HG03378 (cell line): Measurements from ENCODE around the gene CCDC80.
"Not testable (repeated sequence)": the region's sequence is repeated elsewhere in the genome, so short reads cannot be mapped to it uniquely, and the experiment has no call there.

Source experiments
- ATAC-seq: cut with Tn5 transposase; IDR thresholded peaks from one replicate; pipeline ENCODE4 v1.9.1; 2021; ENCODE audit warnings: mild to moderate bottlenecking, moderate library complexity; ENCODE audit not compliant: unreplicated experiment

CCDC80 gene

GRCh38 chr3:112640930-112641801, at the start of gene CCDC80:
Gene CCDC80, minus strand, starts transcription at chr3:112641143. Its CDS starts 1,238 bp downstream, at chr3:112639905.
- no peak for ATAC-seq

DNA sequence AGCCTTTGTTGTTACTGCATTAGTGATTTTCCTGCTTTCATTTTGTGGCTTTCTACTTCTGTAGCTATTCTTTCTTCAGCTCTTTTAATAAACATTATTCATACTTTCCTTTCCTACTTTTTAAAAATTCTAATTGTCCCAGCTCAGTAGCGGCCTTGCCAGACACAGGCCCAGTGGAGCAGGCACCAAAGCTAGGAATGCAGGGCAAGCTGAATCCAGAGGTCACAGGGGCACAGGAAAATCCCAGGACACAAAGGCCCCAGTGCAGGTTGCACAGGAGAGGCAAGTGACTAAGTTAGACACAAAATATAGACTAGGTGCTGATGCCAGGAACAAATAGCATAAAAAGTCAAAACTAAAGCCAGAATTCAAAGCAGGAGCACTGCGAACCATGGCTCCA, 49.0 kb upstream of the CCDC80 start:
- no peak for ATAC-seq

GRCh38 chr3:112689385-112689784, 48.4 kb upstream of the CCDC80 start:
- no peak for ATAC-seq

DNA sequence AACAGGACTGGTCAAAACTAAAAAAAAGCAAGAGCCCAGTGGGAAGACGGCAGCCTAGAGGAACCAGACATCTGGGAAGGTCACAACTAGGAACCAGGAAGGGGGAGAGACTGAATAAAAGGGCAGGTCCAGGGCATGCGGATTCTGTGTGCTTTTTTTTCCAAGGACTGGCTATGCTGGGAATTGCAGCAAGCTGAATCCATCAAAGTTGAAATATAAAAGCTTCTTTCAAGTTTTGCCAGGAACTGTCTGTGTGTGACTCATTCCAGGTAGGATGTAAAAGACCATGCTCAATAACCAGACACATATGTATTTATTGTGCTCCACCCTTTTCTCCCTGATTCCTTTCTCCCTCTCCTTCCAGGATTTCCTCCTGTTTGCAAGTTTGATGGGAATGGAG, 47.9 kb upstream of the CCDC80 start:
- no peak for ATAC-seq

DNA sequence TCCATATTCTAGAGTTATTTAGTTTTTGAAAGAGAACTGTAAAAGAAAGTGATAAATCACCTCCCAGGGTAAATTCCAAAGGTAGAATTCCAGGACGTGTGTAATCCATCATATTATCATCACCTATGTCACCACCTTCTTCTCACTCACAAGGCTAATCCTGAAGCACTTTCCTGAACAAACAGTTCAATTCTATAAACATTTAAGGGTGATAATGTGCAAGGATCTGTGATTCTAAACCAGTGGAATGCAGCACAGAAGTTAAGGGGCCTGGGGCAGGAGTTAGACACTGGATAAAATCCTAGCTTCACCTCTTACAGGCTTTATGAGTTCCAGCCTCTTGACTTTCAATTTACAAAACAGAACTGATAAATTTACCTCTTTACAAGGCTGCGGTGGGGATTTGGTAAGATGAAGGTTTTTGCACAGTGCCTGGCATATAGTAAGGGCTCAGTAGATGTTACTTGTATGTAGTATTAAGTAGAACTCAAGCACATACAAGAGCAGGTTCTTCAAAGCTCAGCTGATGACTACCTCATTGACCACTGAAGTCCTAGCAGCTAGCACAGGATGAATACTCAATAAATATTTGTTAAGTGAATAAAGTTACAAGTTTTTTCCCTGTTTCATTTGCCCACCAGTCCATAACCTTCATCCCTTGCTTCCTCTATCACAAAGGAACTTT, 47.3 kb upstream of the CCDC80 start:
- ATAC-seq: no peak

GRCh38 chr3:112687616-112688015, 46.7 kb upstream of the CCDC80 start:
- no peak for ATAC-seq

DNA sequence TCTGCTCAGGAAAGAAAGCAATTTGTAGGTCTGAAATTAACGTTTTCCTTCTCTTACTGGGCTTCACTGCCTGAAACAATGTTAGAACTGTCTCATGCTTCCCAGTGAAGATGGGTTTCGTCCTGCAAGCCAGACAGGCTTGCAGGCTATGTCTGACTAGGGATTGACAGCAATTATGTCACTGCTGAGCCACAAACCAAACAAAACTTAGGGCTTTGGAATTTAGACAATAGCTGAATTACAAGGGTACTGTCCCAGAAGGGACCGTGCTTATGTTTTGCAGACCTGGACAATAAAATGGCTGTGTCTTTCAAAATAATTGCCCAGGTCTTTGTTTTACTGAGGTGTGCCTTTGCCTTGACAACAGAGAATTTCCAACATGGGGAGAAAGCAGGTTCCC, 46.3 kb upstream of the CCDC80 start:
- no peak for ATAC-seq

DNA sequence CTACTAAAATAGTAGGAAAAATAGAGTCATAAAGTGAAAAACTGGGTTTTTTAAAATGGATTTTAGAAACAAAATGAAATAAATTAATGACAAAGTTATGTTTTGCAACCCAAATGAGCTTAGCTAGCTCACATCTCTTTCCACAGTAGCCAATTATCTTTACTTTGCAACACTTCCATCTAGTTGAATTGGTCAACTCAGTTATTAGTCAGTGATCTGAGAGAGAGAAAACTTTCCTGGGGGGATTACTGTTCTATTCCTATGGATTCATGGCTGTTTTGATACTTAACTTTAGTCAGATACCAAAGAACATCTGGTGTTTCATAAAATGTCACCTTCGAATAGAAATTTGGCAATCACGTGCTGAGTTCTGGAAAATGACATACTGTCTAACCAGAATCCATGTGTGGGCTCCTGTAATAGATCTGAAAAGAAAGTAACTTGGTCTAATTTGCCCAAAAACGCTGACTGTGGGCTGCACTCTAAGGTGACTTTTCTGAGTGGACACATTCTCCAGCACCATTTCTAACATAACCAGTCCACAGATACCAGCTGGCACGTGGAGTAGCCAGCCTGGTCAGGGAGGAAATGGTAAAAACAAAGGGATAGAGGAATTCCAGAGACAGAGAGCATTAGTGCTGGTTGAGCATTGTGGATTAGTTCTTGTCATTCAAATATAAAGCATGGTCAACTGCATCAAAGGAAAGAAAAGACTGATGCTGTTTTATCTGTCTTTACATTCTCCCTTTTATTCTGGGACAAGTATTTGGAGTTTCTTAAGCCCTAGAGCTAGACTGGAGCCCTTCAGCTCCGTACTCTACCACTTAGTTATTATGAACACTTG, 45.2 kb upstream of the CCDC80 start:
- no peak for ATAC-seq

- ATAC-seq: no peak
These were observed 44.5 kb upstream of the CCDC80 start for GRCh38 chr3:112685420-112685819.

DNA sequence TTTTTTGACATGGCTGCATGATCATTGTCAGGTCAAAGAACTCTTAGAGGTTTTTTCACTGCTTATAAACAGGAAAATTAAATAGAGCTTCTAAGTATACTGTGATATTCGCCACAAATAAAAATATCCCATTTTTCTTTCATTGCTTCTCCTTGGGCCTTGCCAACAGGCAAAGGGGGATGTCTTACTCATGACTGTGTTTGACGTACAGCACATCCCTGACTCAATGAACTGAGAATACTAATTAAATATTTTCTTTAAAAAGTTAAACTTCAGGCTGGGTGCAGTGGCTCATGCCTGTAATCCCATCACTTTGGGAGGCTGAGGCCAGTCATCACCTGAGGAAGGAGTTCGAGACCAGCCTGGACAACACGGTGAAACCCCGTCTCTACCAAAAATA, 41.4 kb upstream of the CCDC80 start:
- no peak for ATAC-seq

DNA sequence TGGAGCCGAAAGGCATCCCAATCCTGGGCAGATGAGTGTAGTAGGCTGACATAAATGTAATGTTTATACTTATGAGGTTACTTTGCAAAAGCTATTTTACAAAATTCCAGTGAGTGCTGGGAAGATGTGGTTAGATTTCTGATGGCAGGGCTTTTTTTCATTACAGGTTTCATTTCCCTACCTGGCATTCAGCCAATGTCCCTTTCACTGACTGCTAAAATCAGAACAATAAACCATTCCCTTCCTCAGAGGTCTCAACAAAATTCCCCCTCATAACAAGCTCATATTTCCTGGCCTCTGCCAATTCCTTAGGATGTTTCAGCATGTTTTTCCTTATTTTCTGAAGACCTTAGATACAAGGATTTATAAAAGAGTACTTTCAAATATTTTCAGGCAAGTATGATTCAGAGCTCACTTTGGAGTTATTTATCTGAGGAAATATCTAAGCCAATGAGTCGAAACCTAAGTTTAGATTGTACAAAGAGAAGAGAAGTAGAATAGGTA, 40.9 kb upstream of the CCDC80 start:
- ATAC-seq: no peak

GRCh38 chr3:112676659-112677234, 35.8 kb upstream of the CCDC80 start:
- peak; percentile 100 for ATAC-seq

GRCh38 chr3:112675943-112676535, 35.1 kb upstream of the CCDC80 start:
- no peak for ATAC-seq

DNA sequence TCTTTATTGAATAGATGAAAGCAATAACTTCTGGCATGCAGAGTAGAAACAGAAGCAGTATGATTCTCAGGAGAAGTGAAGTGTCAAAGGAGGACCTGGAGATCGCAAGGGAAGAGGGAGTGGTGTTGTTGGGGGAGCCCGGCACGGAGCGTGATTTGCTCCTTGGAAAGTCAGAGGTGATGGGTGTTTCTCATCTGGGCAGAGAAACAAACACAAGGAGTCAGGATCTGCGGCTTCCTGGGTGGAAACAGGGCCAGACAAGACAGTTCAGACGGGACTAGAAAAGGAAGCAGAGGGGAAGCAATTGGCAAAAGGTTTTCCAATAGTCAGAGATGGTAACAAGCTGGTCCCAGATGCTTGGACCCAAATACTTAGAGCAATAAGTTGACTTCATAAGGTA, 34.4 kb upstream of the CCDC80 start:
- ATAC-seq: no peak

DNA sequence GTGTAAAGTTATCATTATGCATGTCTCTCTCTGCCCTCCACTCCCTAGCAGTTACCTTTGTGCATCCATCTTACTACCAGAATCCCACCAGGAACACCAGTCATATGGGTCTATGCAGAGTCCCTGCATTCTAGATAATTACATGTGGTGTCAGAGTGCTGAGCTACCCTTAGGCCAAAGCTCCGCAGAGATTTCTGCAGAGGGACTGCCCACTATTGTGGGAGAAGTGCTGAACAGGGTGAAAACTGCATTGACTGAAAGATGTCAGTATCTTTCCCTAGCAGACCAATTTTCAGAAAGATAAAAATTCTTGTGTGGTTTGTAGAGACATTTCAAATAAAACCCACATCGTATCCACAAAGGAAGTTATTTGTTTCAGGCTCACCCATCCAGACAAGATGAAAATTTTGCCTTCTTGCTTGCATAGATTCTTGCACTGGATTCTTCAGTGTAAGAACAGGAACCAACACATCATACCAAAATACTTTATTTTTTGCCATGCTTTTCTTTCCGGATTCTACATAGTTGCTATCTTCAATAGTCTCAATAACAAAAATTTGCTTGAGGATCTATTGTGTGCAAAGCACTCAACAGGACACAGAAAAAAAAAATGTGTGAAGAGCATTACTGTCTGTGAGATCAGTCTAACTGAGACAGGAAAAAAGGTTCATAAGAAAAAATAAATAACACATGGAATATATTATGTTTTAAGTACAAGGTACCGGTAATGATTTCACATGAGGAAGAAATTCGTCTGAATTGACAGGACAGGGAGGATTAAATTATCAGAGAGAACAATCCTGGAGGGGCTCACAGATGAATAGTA, 32.0 kb upstream of the CCDC80 start:
- ATAC-seq: no peak

DNA sequence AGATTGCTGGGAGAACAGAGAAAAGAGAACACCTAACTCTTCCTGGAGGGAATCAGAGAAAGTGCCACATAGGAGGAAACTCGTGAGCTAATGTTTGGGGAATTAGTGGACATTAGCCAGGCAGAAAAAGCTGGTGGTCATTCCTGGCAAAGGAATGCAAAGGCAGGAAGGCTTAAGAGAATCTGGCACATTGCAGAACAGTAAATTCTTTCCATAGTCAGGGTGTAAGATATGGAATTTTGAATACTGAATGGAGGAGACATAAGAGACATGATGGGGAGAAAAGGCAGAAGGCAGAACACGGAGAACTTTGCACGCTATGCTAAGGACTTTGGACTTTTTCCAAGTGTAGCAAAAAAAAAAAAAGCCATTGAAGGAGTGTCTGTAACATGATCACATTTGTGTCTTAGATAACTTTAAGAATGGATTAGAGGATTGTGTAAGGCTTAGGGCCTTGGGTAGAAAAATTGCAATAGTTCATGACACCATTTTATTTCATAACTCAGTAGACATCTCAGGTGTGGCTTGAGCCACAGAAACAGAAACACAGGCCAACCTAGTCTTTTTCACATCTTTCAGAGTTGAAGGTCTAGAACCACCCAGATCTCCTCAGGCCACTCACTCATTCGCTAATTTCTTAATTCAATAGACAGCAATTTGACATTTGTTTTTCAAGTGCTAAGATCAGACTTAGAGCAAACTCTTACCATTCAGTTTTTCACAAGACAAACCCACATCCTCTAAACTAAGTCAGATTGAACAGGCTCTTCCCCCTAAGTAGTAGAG, 31.2 kb upstream of the CCDC80 start:
- no peak for ATAC-seq

GRCh38 chr3:112670824-112671223, 29.9 kb upstream of the CCDC80 start:
- ATAC-seq: no peak

GRCh38 chr3:112667599-112667998, 26.7 kb upstream of the CCDC80 start:
- no peak for ATAC-seq

- ATAC-seq: not testable (repeated sequence)
These were observed 24.1 kb upstream of the CCDC80 start for GRCh38 chr3:112665009-112665408.
